SK-N-SH (cell line): ENCODE data around the gene BBX.

Experiments used
- CTCF ChIP-seq: fragments of 200-600 bp; sonication (generic); IDR thresholded peaks from 2 replicates; pipeline ENCODE4 v1.6.1; 2017; ENCODE audit warnings: antibody characterized with exemption, mild to moderate bottlenecking, moderate library complexity
- EZH2phosphoT487 ChIP-seq: fragments of 200-600 bp; sonication (generic); IDR thresholded peaks from 2 replicates; pipeline ENCODE4 v1.6.1; 2017; ENCODE audit warnings: low read depth, mixed run types, mild to moderate bottlenecking, antibody characterized with exemption, moderate library complexity, borderline replicate concordance
- GABPA ChIP-seq: IDR thresholded peaks from 2 replicates; pipeline ENCODE4 v1.4.0; 2012; ENCODE audit warnings: low read depth, mild to moderate bottlenecking
- GATA2 ChIP-seq: sonication (generic); formaldehyde crosslinking; IDR thresholded peaks from 2 replicates; pipeline ENCODE4 v1.5.0; 2020; ENCODE audit warnings: mild to moderate bottlenecking, missing genetic modification reagents
- NFIC ChIP-seq: IDR thresholded peaks from 2 replicates; pipeline ENCODE4 v1.4.0; 2012; ENCODE audit warnings: borderline replicate concordance
- NRF1 ChIP-seq: IDR thresholded peaks from 2 replicates; pipeline ENCODE4 v1.6.1; 2012; ENCODE audit warnings: low read depth, mild to moderate bottlenecking, low read length
- POLR2AphosphoS5 ChIP-seq: IDR thresholded peaks from 2 replicates; pipeline ENCODE4 v1.6.1; 2012; ENCODE audit warnings: low read depth, low read length
- REST ChIP-seq: IDR thresholded peaks from 2 replicates; pipeline ENCODE4 v1.6.1; 2012; ENCODE audit warnings: mild to moderate bottlenecking, low read depth, low read length, moderate library complexity
- RXRA ChIP-seq: IDR thresholded peaks from 2 replicates; pipeline ENCODE4 v1.4.0; 2012; ENCODE audit warnings: low read depth, mild to moderate bottlenecking, borderline replicate concordance
- TEAD4 ChIP-seq: IDR thresholded peaks from 2 replicates; pipeline ENCODE4 v1.4.0; 2012; ENCODE audit warnings: mild to moderate bottlenecking, borderline replicate concordance; ENCODE audit not compliant: insufficient read depth
- YY1 ChIP-seq: IDR thresholded peaks from 2 replicates; pipeline ENCODE4 v1.4.0; 2012; ENCODE audit warnings: low read depth, mild to moderate bottlenecking

DNA sequence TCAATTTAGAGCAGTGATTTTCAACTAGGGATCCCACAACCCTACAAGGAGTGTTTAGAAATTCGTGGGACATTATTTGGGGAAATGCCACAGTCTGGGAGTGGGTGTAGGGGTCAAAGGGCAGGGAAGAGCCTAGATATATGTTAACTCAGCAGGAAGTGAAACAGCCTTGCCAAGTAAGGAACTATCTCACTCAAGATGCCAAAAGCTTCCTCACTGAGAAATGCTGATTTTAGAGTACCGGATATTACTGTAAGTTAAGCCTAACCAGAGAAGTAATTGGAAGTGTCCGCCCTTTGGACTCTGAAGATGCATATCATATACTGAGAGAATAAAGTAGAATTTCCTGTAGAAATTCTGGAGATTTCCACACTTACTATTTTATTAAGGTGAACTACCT lies 158.6 kb downstream of the BBX start:
- TF ChIP-seq CTCF (no peak), REST (no peak), EZH2phosphoT487 (no peak), NRF1 (no peak), GABPA (no peak), POLR2AphosphoS5 (no peak), RXRA (no peak), NFIC (no peak), TEAD4 (no peak), YY1 (no peak), GATA2 (CRISPR knock-in tag) (no peak)
